OCI-LY7 (cell line): Measurements from ENCODE around the gene HOXC9. TPM values are rescaled to one million over a fixed set of nuclear protein-coding genes. Genes with fewer than 3 reads are reported as not detected.

Source experiments
- BruUV-seq: library from RNA; stranded (reverse); fragments of 400-500 nt; replicated peaks from 2 replicates; lab custom pipeline; 2021; lab: Mats Ljungman, UMichigan
- CTCF ChIA-PET: fragments of 300-600 bp; sonication (Branson Sonifier 250); formaldehyde crosslinking; loops from one replicate; lab custom pipeline; 2022; ENCODE audit warnings: antibody characterized with exemption; ENCODE audit not compliant: unreplicated experiment; lab: Charles Lee
- POLR2A ChIA-PET: fragments of 300-600 bp; sonication (Branson Sonifier 250); formaldehyde crosslinking; loops from one replicate; lab custom pipeline; 2022; ENCODE audit warnings: antibody characterized with exemption; lab: Charles Lee
- DNase-seq: peaks from one replicate; pipeline ENCODE4 v3.0.0-alpha.2; 2015; ENCODE audit warnings: low spot score
- H2AFZ ChIP-seq: fragments of 200-600 bp; sonication (generic), shearing (Covaris generic); 2 replicates; pipeline ENCODE4 v1.6.1; 2014; ENCODE audit warnings: mild to moderate bottlenecking, antibody characterized with exemption, low read length, moderate library complexity
- H3K27ac ChIP-seq: fragments of 200-600 bp; sonication (generic); 2 replicates; pipeline ENCODE4 v1.5.1; 2014; ENCODE audit warnings: mixed run types, low read depth, mild to moderate bottlenecking, moderate library complexity, low read length, inconsistent platforms; ENCODE audit not compliant: poor library complexity, severe bottlenecking
- H3K36me3 ChIP-seq: fragments of 200-600 bp; sonication (generic); 2 replicates; pipeline ENCODE4 v1.6.1; 2014; ENCODE audit warnings: mild to moderate bottlenecking, antibody characterized with exemption, low read length, moderate library complexity, mixed read lengths; ENCODE audit not compliant: insufficient read depth
- H3K4me1 ChIP-seq: fragments of 200-600 bp; sonication (generic); 2 replicates; pipeline ENCODE4 v1.5.1; 2014; ENCODE audit warnings: mild to moderate bottlenecking, low read length; ENCODE audit not compliant: insufficient read depth, poor library complexity, severe bottlenecking
- H3K4me2 ChIP-seq: fragments of 200-600 bp; sonication (generic); 2 replicates; pipeline ENCODE4 v1.6.1; 2014; ENCODE audit warnings: mild to moderate bottlenecking, low read length
- H3K4me3 ChIP-seq: fragments of 200-600 bp; sonication (generic); 2 replicates; pipeline ENCODE4 v1.5.1; 2014; ENCODE audit warnings: mild to moderate bottlenecking, low read depth, low read length; ENCODE audit not compliant: poor library complexity, severe bottlenecking
- H3K79me2 ChIP-seq: fragments of 200-600 bp; sonication (generic); 2 replicates; pipeline ENCODE4 v1.6.1; 2016; ENCODE audit warnings: low read depth, mild to moderate bottlenecking, low read length, moderate library complexity, mixed read lengths; ENCODE audit not compliant: insufficient read depth
- H3K9me2 ChIP-seq: fragments of 200-600 bp; sonication (generic); 2 replicates; pipeline ENCODE4 v1.6.1; 2016; ENCODE audit warnings: mild to moderate bottlenecking, low read length, mixed read lengths; ENCODE audit not compliant: insufficient read depth
- H3K9me3 ChIP-seq: fragments of 200-600 bp; sonication (generic); 2 replicates; pipeline ENCODE4 v1.6.1; 2014; ENCODE audit warnings: mild to moderate bottlenecking, mixed run types, low read length, mixed read lengths
- H4K20me1 ChIP-seq: fragments of 200-600 bp; sonication (generic); 2 replicates; pipeline ENCODE4 v1.6.1; 2014; ENCODE audit warnings: mild to moderate bottlenecking, antibody characterized with exemption, low read length, moderate library complexity, mixed read lengths; ENCODE audit not compliant: insufficient read depth
- CTCF ChIP-seq: fragments of 200-600 bp; sonication (generic); conservative IDR thresholded peaks from 2 replicates; pipeline ENCODE4 v1.5.1; 2014; ENCODE audit warnings: mild to moderate bottlenecking, antibody characterized with exemption, low read length, moderate library complexity, mixed read lengths
- EZH2phosphoT487 ChIP-seq: fragments of 200-600 bp; sonication (generic); IDR thresholded peaks from 2 replicates; pipeline ENCODE4 v1.6.1; 2018; ENCODE audit warnings: low read depth, borderline replicate concordance, mild to moderate bottlenecking, mixed run types, antibody characterized with exemption, low read length, moderate library complexity, mixed read lengths
- intact Hi-C: fragments of 100-400 bp; cut with micrococcal nuclease; formaldehyde crosslinking; loops from one replicate; pipeline ENCODE4 v1.10.0; 2022; ENCODE audit not compliant: unreplicated experiment
- total RNA-seq, 2 experiments: library from RNA; depleted of rRNA in 1 of 2; stranded (reverse); fragments of >200 nt in 1 of 2; shearing (Covaris generic) in 1 of 2; gene quantifications; 2 replicates each; pipeline ENCODE4 v1.2.3, GENCODE V29; 2014 to 2022

The HOXC9 gene
- total RNA-seq, 2 experiments from 2014 or later = 0.42 TPM; not detected in 1

- TF ChIP-seq CTCF (no peak), EZH2phosphoT487 (no peak)
- POLR2A ChIA-PET = no interaction called here
- intact Hi-C loops = no loop called here
These were observed 45.3 kb upstream of the HOXC9 start, which contains the start of gene HOXC12 for GRCh38 chr12:53954694-53955035. HOXC12 (plus strand) TSS chr12:53954903; CDS start chr12:53954930, 27 bp downstream.

GRCh38 chr12:53955036-53955775 is 44.8 kb upstream of the HOXC9 start:
- H3K9me2 ChIP-seq = no peaks in the 10 kb centered on the region
- peaks cover 6% of the 10 kb centered on the region for H3K4me1 ChIP-seq
- ChIA-PET CTCF (no interaction called here), POLR2A (no interaction called here)
- no TSS peak for BruUV-seq
- H2AFZ ChIP-seq = no peak overlapping the region
- no peak overlapping the region for H3K4me3 ChIP-seq
- DNase-seq = no peak
- H3K4me2 ChIP-seq = no peak overlapping the region
- H3K9me3 ChIP-seq = no peaks in the 10 kb centered on the region
- no peaks in the 10 kb centered on the region for H3K79me2 ChIP-seq
- intact Hi-C loops = no loop called here
- H4K20me1 ChIP-seq = no peaks in the 10 kb centered on the region; the same call in 1 of the 2 replicates
- no peaks in the 10 kb centered on the region for H3K36me3 ChIP-seq
- H3K27ac ChIP-seq = no peak overlapping the region
- no peak for TF ChIP-seq EZH2phosphoT487
- TF ChIP-seq CTCF = no peak

More at GRCh38 chr12:53954694-53955035, 45.3 kb upstream of the HOXC9 start, which contains the start of gene HOXC12:
- DNase-seq = no peak
- Histone ChIP-seq H3K9me3 (no peaks in the 10 kb centered on the region), H3K27ac (no peak within 1 kb of the TSS), H3K4me2 (no peak within 1 kb of the TSS), H3K4me3 (no peak within 1 kb of the TSS), H3K9me2 (no peaks in the 10 kb centered on the region), H2AFZ (no peak within 1 kb of the TSS), H3K4me1 (peaks cover 6% of the 10 kb centered on the region), H3K79me2 (no peaks in the 10 kb centered on the region), H3K36me3 (no peaks in the 10 kb centered on the region), H4K20me1 (no peaks in the 10 kb centered on the region; the same call in 1 of the 2 replicates)
- CTCF ChIA-PET = no interaction called here
- no TSS peak for BruUV-seq

GRCh38 chr12:53955776-53956250 is 44.1 kb upstream of the HOXC9 start:
- CTCF ChIA-PET = no interaction called here
- intact Hi-C loops = no loop called here

More at GRCh38 chr12:53955776-53956250, 44.1 kb upstream of the HOXC9 start:
- H3K4me2 ChIP-seq = no peak overlapping the region
- no peak for DNase-seq
- TF ChIP-seq CTCF (no peak), EZH2phosphoT487 (no peak)
- no peak overlapping the region for H3K4me3 ChIP-seq
- no peaks in the 10 kb centered on the region for H3K9me3 ChIP-seq
- peaks cover 6% of the 10 kb centered on the region for H3K4me1 ChIP-seq
- no TSS peak for BruUV-seq
- H3K9me2 ChIP-seq = no peaks in the 10 kb centered on the region
- H3K79me2 ChIP-seq = no peaks in the 10 kb centered on the region
- H3K36me3 ChIP-seq = no peaks in the 10 kb centered on the region
- H4K20me1 ChIP-seq = no peaks in the 10 kb centered on the region; the same call in 1 of the 2 replicates
- POLR2A ChIA-PET = no interaction called here
- H2AFZ ChIP-seq = no peak overlapping the region
- H3K27ac ChIP-seq = no peak overlapping the region
